Stimulated activated CD8-positive, alpha-beta memory T cell treated with anti-CD3 and anti-CD28 coated beads, Interleukin-4, amount 100 ng/mL, for 1 hour (primary cell): ENCODE data around the gene NAA25.

Source experiments
- DNase-seq, 2 donors: peaks; one replicate each; pipeline ENCODE4 v3.0.0-alpha.2; 2020; ENCODE audit warnings: low read depth in 2 of 2, low spot score in 1 of 2

NAA25 gene

DNA sequence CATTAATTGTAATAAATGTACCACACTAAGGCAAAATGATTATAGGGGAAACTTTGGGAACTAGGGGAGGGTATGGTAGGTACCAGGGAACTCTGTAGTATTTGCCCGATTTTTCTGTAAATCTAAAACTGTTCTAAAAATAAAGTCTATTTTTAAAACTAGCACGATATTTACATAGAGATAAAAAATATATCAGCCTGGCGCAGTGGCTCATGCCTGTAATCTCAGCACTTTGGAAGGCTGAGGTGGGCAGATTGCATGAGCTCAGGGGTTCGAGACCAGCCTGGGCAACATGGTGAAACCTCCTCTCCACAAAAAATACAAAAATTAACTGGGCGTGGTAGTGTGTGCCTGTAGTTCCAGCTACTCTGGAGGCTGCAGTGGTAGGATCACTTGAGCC is 128.0 kb downstream of the NAA25 start:
- no peak for DNase-seq

DNA sequence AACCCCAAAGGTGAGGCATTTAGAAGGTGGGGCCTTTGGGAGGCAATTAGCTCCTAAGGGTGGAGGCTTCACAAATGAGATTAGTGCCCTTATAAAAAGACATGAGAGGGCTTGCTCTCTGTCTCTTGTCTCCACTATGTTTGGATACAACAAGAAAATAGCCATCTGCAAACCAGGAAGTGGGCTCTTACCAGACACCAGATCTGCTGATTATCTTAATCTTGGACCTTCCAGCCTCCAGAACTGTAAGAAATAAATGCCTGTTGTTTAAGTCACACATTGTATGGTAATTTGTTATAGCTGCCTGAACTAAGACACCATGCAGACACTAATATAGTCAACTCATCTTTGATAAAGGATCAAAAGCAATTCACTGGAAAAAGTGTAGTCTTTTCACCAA is 130.0 kb downstream of the NAA25 start:
- no peak for DNase-seq

GRCh38 chr12:111976860-111977259 is 131.7 kb downstream of the NAA25 start:
- no peak for DNase-seq
